Activated CD4-positive, CD25-positive, alpha-beta regulatory T cell treated with anti-CD3 and anti-CD28 coated beads, Interleukin-2, amount 50 U/mL, for 72 hours (primary cell): Measurements from ENCODE around the gene C2orf49.
A peak's percentile ranks its signal among the peaks of the same experiment; 100 is the strongest.

Experiments
- DNase-seq: peaks from one replicate; pipeline ENCODE4 v3.0.0; 2021

C2orf49 gene

GRCh38 chr2:105362862-105363591 is 25.7 kb downstream of the C2orf49 start:
- no peak for DNase-seq

- DNase-seq = no peak
These were observed 27.2 kb downstream of the C2orf49 start for GRCh38 chr2:105364436-105365139.

GRCh38 chr2:105365206-105365605 is 27.9 kb downstream of the C2orf49 start:
- DNase-seq = no peak

GRCh38 chr2:105368759-105369408 is 31.5 kb downstream of the C2orf49 start:
- DNase-seq = no peak

- DNase-seq = peak; percentile 83
These were observed 32.7 kb downstream of the C2orf49 start for GRCh38 chr2:105369777-105370690.

- no peak for DNase-seq
These were observed 33.8 kb downstream of the C2orf49 start for GRCh38 chr2:105371156-105371555.

- no peak for DNase-seq
These were observed 34.5 kb downstream of the C2orf49 start for GRCh38 chr2:105371810-105372209.

GRCh38 chr2:105373344-105373781 is 36.0 kb downstream of the C2orf49 start:
- DNase-seq = no peak

GRCh38 chr2:105373895-105374401 is 36.6 kb downstream of the C2orf49 start:
- no peak for DNase-seq

- DNase-seq = no peak
These were observed 37.7 kb downstream of the C2orf49 start for GRCh38 chr2:105375001-105375561.

- DNase-seq = no peak
These were observed 38.7 kb downstream of the C2orf49 start for GRCh38 chr2:105376010-105376409.

- no peak for DNase-seq
These were observed 39.5 kb downstream of the C2orf49 start for GRCh38 chr2:105376789-105377240.

- no peak for DNase-seq
These were observed 40.5 kb downstream of the C2orf49 start for GRCh38 chr2:105377871-105378270.

- DNase-seq = no peak
These were observed 41.0 kb downstream of the C2orf49 start for GRCh38 chr2:105378276-105378840.

GRCh38 chr2:105378921-105379383 is 41.6 kb downstream of the C2orf49 start:
- DNase-seq = no peak

GRCh38 chr2:105379741-105380186 is 42.4 kb downstream of the C2orf49 start:
- no peak for DNase-seq

GRCh38 chr2:105380432-105381100 is 43.2 kb downstream of the C2orf49 start:
- no peak for DNase-seq

GRCh38 chr2:105381101-105381668 is 43.8 kb downstream of the C2orf49 start:
- no peak for DNase-seq

- no peak for DNase-seq
These were observed 44.8 kb downstream of the C2orf49 start for GRCh38 chr2:105382177-105382576.

GRCh38 chr2:105383432-105384166 is 46.3 kb downstream of the C2orf49 start:
- no peak for DNase-seq
